ENCODE results near the gene BCL7A. TPM values are rescaled to one million over a fixed set of nuclear protein-coding genes. Genes with fewer than 3 reads are reported as not detected.

Gene BCL7A
- total and polyA plus RNA-seq, 2 experiments from 2014 or later: 19.1 to 30.5 TPM

GRCh38 chr12:122013136-122013535 is 8.5 kb upstream of the BCL7A start:
- Histone ChIP-seq H3K4me1 (ENCODE audit: low read depth) (no peaks in the 10 kb centered on the region), H3K4me3 (no peak overlapping the region), H3K27me3 (no peaks in the 10 kb centered on the region), H3K27ac (no peak overlapping the region), H3K36me3 (no peaks in the 10 kb centered on the region), H3K9me3 (ENCODE audit: low read depth) (no peaks in the 10 kb centered on the region)
- DNase-seq (ENCODE audit: low read depth in 1 of 2, low spot score in 1 of 2): no peak
- TF ChIP-seq CTCF (IDR thresholded peaks at IDR 0.05; ENCODE audit: low read depth, low read length): no peak

DNA sequence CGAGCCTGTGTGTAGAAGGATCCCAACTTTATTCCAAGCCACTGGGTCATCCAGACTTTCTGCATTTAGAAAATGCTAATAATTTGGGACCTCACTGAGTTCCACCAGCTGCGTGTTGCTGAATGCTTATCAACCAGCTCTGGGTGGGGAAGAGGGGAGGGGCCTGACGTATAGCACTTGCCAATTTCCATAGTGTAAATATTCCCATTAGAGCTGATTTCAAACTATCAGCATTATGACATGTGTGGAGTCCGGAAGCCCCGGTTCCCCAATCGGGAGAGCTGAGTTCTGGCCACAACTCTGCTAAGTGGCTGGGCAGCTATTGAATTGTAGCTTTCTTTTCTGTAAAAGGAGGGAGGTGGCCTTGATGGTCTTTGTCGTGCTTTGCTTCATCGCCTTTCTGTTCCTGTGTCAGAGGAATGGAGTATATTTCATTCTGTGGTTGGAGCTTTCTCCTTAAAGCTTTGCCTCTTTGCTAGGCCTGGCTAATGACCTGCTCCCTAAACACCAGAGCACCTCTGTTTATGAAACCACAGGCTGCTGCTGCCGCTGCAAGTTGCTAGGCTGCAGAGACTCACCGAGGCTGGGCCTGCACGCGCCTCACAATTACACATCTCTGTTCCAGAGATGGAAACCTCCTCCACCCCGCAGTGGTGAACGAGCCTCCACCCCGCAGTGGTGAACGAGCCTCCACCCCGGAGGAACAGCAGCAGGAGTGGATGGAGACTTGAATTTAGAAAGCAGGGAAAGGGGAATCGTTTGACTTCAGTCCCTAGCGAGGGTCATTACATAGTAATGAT is 7.7 kb upstream of the BCL7A start:
- no peak overlapping the region for H3K27ac ChIP-seq
- TF ChIP-seq CTCF (IDR thresholded peaks at IDR 0.05; ENCODE audit: low read depth, low read length): no peak
- no peak overlapping the region for H3K4me3 ChIP-seq
- DNase-seq (ENCODE audit: low read depth in 1 of 2, low spot score in 1 of 2): no peak
- no peaks in the 10 kb centered on the region for H3K36me3 ChIP-seq
- no peaks in the 10 kb centered on the region for H3K27me3 ChIP-seq
- H3K9me3 ChIP-seq (ENCODE audit: low read depth): no peaks in the 10 kb centered on the region
- H3K4me1 ChIP-seq (ENCODE audit: low read depth): no peaks in the 10 kb centered on the region

DNA sequence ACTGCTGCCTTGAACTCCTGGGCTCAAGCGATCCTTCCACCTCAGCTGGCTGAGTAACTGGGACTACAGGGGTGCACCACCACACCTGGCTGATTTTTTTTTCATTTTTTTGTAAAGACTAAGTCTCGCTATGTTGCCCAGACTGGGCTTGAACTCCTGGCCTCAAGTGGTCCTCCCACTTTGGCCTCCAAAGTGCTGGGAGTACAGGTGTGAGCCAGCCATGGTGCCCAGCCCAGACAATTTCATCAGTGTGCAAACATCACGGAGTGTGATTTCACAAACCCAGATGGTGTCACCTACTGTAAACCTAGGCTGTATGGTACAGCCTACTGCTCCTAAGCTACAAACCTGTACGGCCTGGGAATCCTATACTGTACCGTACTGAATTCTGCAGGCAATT is 6.9 kb upstream of the BCL7A start:
- Histone ChIP-seq H3K4me1 (ENCODE audit: low read depth) (no peaks in the 10 kb centered on the region), H3K36me3 (no peaks in the 10 kb centered on the region), H3K4me3 (no peak overlapping the region), H3K27ac (no peak overlapping the region), H3K27me3 (no peaks in the 10 kb centered on the region), H3K9me3 (ENCODE audit: low read depth) (no peaks in the 10 kb centered on the region)
- DNase-seq (ENCODE audit: low read depth in 1 of 2, low spot score in 1 of 2): no peak
- no peak for TF ChIP-seq CTCF (IDR thresholded peaks at IDR 0.05; ENCODE audit: low read depth, low read length)

DNA sequence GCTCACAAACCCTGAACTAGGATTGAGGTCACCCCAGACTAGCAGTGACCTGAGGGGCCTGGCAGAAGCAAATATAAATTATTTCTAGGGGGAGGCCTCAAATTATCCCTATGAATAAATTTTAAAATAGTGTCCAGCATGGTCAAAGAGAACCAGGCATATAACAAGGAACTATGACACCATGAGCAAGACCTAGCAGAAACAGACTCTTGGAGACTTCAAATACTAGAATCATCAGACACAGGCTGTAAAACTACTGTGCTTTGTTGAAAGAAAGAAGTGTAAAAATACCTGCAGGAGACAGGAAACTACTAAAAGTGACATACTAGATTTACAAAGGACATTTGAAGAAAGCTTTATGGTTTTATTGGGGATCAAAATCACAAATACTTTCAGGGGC is 3.2 kb upstream of the BCL7A start:
- Histone ChIP-seq H3K27me3 (no peaks in the 10 kb centered on the region), H3K4me3 (no peak overlapping the region), H3K36me3 (no peaks in the 10 kb centered on the region), H3K4me1 (ENCODE audit: low read depth) (peaks cover under 1% of the 10 kb centered on the region), H3K9me3 (ENCODE audit: low read depth) (no peaks in the 10 kb centered on the region), H3K27ac (no peak overlapping the region)
- no peak for DNase-seq (ENCODE audit: low read depth in 1 of 2, low spot score in 1 of 2)
- TF ChIP-seq CTCF (IDR thresholded peaks at IDR 0.05; ENCODE audit: low read depth, low read length): no peak

DNA sequence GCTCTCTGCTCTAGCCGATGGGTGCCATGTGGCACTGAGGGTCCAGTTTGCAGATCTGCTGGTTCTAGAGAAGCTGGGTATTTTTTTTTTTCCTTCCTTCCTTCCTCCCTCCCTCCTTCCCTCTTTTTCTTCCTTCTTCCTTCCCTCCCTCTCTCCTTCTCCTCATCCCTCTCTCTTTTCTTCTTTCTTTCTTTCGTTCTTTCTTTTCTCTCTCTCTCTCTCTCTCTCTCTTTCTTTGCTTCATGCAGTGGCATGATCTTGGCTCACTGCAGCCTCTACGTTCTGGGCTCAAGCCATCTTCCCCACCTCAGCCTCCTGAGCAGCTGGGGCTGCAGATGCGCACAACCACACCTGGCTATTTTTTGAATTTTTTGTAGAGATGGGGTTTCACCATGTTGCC is 2.7 kb upstream of the BCL7A start:
- H3K36me3 ChIP-seq: no peaks in the 10 kb centered on the region
- no peak overlapping the region for H3K27ac ChIP-seq
- no peaks in the 10 kb centered on the region for H3K27me3 ChIP-seq
- no peak overlapping the region for H3K4me3 ChIP-seq
- peaks cover 5% of the 10 kb centered on the region for H3K4me1 ChIP-seq (ENCODE audit: low read depth)
- DNase-seq (ENCODE audit: low read depth in 1 of 2, low spot score in 1 of 2): no peak
- TF ChIP-seq CTCF (IDR thresholded peaks at IDR 0.05; ENCODE audit: low read depth, low read length): no peak
- H3K9me3 ChIP-seq (ENCODE audit: low read depth): no peaks in the 10 kb centered on the region
